NCI-H2029 treated with DMSO at 0.1 percent for 48 hours (cell line): ENCODE measurements around the gene MARK2.

Experiments used
- DNase-seq: peaks from one replicate; lab custom pipeline; 2025; lab: John Stamatoyannopoulos, UW

Gene MARK2

GRCh38 chr11:63829823-63830489, 9.0 kb upstream of the MARK2 start:
- DNase-seq, result no peak

DNA sequence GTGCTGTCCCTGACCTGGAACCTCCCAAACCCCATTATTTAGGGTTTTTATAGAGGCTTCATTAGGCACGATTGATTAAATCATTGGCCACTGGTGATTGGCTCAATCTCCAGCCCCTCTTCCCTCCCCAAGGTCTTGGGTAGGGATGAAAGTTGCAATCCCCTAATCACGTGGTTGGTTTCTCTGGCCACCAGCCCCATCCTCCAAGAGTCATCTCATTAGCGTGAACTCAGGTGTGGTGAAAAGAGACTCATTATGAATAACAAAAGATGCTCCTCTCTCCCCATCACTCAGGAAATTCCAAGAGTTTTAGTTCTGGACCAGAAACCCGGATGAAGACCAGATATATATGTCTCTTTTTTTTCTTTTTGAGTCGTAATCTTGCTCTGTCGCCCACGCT, 7.6 kb upstream of the MARK2 start:
- no peak for DNase-seq

DNA sequence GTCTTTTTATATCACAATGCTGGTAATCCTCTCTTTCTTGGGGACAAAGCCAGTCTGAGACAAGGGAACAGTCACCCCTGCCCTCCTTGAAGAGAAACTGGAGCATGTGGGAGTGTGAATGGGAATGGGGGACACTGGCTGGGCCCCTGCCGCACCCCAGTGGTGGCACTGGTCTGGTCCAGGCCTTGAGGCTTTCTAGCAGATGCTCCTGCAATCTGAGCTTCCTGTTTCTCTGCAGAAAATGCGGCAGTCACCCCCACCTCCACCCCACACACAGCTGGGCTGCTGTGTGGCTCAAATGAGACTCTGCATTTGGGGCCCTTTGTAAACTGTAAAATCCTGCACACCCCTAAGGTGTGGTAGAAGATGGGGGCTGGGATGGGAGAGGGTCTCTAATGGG, 6.6 kb upstream of the MARK2 start:
- DNase-seq, result no peak

DNA sequence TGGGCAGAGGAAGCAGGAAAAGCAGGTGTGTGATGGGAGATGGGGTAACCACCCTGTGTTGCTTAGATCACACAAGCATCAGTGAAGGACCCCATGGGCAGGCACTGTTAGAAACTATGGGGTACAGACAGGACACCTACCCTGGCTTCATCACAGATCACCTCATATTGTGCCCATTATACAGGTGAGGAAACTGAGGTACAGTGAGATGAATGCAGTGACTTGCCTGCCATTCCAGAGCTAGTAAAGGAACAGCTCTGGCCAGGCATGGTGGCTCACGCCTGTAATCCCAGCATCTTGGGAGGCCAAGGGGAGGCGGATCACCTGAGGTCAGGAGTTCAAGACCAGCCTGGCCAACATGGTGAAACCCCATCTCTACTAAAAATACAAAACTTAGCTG, 5.9 kb upstream of the MARK2 start:
- DNase-seq, result no peak

DNA sequence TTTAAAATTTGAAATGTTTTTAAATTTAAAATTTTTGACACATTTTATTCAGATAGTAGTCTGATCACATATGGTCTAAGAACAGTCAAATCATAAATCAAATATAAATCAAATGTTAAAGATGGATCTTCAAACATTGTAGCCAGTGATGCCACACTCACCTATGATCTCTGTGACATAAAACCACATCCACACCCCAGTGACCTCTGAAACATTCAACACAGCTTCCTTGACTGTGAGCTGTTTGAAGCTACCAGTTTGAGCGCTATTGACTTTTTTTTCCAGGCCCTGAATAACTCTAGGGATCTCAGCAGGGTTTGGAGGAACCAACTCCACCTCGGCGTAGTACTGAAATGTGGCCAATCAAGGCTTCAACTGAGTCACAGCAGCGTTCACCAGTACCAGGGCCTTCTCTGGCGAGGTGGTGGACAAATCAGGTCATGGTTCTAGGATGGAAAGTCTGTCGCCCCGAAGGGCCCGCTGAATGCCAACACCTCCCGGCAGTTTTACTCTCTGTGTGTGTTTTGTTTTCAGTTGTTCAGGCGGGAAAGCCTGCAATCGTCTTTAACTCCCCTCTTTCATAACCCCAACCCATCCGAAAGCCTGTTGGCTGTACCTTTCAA, 4.3 kb upstream of the MARK2 start:
- DNase-seq, result no peak

DNA sequence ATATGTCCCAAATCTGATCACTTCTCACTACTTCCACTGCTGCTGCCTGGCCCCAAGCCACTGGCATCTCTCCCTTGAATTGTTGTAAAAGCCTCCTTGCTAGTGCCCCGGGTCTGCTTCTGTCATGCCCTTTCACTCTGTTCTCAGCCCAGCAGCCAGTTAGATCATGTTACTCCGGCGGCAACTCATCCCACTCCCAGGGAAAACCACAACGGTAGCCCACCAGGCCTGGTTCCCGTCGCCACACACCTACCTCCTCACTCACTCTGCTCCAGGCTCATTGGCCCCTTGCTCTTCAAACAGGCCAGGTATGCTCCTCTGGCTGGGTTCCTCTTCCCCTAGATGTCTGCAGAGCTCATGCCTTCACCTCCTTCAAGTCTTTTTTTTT, 3.8 kb upstream of the MARK2 start:
- DNase-seq, result no peak

DNA sequence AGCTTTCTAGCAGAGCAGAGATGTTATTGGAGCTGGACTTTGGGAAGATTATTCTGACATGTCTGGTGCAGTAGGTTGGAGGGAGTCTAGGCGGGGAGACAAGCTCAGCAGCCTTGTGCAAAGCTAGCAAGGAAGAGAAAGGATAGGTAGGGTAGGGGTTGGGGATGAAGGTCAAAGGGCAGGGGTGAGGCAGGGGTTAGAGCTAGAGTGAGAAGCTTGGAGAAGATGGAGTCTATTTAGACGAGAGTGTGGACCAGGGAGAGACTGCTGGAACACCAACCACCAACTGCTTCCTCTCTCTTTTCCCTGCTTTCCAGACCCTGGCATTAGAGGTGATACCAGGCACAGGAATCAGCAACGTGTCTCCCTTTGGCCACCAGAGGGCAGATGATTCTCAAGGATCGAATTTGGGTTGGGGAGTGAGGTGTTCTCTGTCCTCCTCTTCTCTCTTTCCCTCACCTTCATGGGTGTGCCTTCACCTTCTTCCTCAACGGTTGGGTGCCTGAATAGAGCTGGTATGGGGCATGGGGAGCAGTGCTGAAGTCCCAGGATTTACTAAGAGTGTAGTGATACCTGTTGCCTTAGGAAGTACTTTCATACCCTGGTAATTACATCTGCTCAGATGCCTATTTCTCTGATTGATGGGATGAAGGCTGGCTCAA, 1.8 kb upstream of the MARK2 start:
- peak; percentile 81 for DNase-seq

- DNase-seq, result peak; percentile 43
Observed at GRCh38 chr11:63837739-63838138, 1.2 kb upstream of the MARK2 start.

DNA sequence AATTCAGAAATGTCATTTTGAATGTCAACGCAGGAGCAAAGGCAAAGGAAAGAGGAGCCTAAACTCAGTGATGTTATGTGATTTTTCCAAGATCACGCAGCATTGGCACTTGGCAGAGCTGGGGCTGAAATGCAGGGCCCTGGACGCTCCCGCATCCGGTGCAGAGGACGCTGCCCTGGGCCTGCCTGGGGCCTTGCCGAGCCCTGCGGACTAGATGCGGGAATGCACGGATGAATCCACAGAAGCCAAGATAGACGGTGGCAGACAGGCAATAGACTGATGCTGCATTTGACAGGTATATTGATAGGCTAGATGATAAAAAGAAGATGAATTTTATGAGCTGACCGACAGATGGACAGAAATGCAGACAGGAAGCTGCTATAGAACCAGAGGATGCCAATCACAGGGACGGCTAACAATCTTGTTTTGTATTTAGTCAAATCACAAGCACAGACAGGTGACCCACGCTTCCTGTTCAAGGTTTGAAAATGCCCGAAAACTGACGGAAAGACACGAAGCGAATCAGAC, 696 bp upstream of the MARK2 start:
- DNase-seq, result no peak

DNA sequence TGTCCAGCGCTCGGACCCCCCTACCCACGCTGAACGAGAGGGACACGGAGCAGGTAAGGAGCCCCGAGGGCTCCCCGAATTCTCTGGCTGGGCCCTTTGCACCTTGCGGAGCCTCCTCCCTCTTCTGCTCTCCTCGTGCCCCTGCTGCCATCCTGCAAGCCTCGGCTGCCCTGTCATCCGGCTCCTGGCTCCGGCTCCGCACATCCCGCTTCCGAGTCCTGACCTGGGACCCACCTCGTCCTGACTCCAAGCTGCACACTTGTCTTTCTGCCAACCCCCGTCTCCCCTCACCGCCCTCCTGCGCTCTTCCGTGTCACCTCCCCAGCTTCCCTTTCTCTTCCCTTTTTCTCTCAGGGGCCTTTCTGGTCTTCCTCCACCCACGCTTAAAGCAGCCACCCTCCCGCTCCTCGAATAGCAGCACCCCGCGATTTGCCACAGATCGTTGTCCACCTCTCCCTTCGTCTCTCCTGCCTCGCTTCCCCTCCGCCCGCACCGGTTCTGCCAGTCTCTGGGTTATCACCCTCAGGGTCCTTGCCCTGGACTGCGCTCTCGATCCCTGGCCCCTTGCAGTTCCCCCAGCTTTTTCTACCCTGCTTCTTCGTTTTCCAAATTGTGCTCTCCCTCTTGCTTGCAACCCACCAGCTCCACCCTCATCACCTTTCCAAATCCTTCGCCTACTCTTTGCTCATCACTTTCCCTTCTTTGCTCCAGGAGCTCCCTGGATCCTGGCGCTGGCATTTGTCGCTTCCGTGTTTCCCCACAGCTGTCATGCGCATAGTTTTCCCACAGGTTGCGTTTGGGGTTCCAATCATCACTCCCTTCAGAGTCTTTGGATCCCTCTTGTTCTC, 822 bp downstream of the MARK2 start:
- DNase-seq, result no peak

- no peak for DNase-seq
Observed at GRCh38 chr11:63840356-63841060, 1.6 kb downstream of the MARK2 start.

- DNase-seq, result no peak
Observed at GRCh38 chr11:63841554-63841953, 2.6 kb downstream of the MARK2 start.

- no peak for DNase-seq
Observed at GRCh38 chr11:63843041-63843440, 4.1 kb downstream of the MARK2 start.

DNA sequence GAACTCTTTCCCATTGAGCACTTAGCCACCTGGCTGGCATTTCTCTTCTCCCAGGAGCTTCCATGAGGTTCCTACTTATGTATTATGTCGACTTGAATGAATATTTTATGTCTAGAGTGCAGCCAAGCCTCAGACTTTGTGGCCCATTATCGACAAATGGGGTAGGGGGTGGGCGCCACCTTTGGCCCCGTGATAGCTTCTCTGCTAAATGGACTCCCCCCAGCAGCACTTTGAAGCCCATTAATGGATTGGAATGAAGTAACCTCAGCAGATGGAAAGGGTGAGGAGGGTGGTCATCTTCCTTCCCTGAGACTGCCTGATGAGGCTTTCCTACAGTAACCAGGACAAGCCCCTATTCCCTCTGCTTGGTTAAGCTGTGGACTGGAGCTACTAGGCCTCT, 5.9 kb downstream of the MARK2 start:
- DNase-seq, result no peak

DNA sequence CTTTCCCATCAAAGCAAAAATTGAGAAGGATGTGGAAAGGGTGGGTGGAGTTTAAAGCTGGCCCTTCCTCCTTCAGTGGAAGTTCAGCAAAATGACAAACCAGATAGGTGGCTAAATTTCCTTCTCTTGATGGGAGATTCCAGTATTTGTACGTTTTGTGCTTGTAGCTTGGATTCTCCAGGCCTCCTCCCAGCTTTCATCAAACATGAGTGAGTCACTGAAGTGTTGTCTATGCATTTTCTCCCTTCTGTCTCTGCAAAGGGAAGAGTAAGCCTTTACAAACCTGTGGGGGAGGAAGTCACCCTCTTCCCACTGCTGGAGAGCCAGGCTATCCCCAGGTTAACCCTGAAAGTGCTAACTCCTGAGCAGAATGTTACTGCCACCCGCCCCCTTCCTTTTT, 6.4 kb downstream of the MARK2 start:
- DNase-seq, result no peak

DNA sequence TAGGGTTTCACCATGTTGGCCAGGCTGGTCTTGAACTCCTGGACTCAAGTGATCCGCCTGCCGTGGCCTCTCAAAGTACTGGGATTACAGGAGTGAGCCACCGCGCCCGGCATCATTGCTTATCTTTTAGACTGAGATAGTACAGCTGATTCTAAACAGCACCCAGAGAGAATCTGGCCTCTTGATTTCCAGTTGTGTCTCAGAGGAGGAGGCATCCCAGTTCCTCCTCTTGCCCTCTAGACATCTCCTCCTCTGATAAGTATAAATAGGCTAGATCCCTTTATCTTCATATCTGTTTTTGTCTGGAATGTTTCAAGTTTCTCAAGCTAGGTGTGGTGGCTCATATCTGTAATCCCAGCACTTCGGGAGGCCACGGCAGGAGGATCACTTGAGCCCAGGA, 7.0 kb downstream of the MARK2 start:
- no peak for DNase-seq

- DNase-seq, result no peak
Observed at GRCh38 chr11:63846897-63847296, 8.0 kb downstream of the MARK2 start.

DNA sequence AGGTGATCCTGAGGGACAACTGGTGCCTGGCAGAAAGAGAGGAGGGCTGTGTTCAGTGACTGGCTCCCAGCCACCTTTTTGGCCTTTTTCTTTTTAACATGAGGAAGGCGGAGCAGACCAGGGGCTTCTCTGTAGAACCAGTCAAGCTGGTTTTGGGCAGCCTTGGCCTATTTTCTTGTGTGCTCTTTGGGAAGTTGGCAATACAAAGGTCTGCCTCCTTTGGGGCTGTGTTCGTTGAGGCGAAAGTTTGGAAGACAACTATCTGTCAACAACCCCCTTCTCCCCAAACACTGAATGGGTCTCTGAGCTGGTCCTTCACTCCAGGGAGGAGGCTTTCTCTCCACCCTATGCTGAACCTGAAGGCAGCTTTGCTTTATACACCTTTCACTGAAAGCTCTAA, 8.5 kb downstream of the MARK2 start:
- no peak for DNase-seq

- no peak for DNase-seq
Observed at GRCh38 chr11:63849691-63850090, 10.8 kb downstream of the MARK2 start.

- DNase-seq, result no peak
Observed at GRCh38 chr11:63850920-63851319, 12.0 kb downstream of the MARK2 start.

DNA sequence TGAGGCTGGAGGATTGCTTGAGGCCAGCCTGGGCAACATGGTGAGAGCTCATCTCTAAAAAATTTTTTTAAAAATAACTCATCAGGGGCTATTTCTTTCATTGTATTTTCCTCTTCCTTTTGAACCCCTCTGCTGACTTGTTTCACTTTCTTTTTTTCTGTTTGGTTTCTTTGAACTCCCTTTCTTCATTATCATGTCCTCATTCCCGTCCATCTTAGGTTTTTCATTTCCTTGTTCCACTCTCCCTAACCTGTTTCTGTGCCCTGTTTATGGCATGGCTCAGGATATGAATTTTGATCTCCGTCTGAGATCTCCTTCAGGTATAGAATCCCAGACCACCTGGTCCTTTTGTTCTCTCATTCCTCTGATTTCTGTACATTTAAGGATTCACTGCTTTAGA, 12.5 kb downstream of the MARK2 start:
- no peak for DNase-seq

- no peak for DNase-seq
Observed at GRCh38 chr11:63853476-63853875, 14.6 kb downstream of the MARK2 start.
